Neural cell (in vitro differentiated cells): ENCODE data around the gene ATF2. TPM values are rescaled to one million over a fixed set of nuclear protein-coding genes. Genes with fewer than 3 reads are reported as not detected.

Source experiments
- H2AFZ ChIP-seq: fragments of 200-600, 300-800 bp; sonication (generic), shearing (Covaris generic); 2 replicates; pipeline ENCODE4 v1.6.0; 2014; ENCODE audit warnings: low read depth, mild to moderate bottlenecking, antibody characterized with exemption, low read length, moderate library complexity
- H3F3A ChIP-seq: fragments of 200-600 bp; shearing (Covaris generic); 2 replicates; pipeline ENCODE4 v1.6.1; 2016; ENCODE audit warnings: mild to moderate bottlenecking, moderate library complexity, mixed read lengths, antibody characterized with exemption, low read length; ENCODE audit not compliant: insufficient read depth, poor library complexity, severe bottlenecking
- H3K27ac ChIP-seq: fragments of 200-600, 300-800 bp; sonication (generic), shearing (Covaris generic); 2 replicates; pipeline ENCODE4 v1.5.1; 2014; ENCODE audit warnings: mild to moderate bottlenecking, low read length, moderate library complexity
- H3K27me3 ChIP-seq: fragments of 300-800, 200-600 bp; sonication (generic), shearing (Covaris generic); 2 replicates; pipeline ENCODE4 v1.6.0; 2014; ENCODE audit warnings: mild to moderate bottlenecking, low read depth, low read length, moderate library complexity; ENCODE audit not compliant: insufficient read depth
- H3K36me3 ChIP-seq: fragments of 300-800, 200-600 bp; sonication (generic), shearing (Covaris generic); 2 replicates; pipeline ENCODE4 v1.5.1; 2014; ENCODE audit warnings: mild to moderate bottlenecking, antibody characterized with exemption, low read length, moderate library complexity; ENCODE audit not compliant: insufficient read depth
- H3K4me2 ChIP-seq: fragments of 300-800, 200-600 bp; sonication (generic), shearing (Covaris generic); 2 replicates; pipeline ENCODE4 v1.6.0; 2014; ENCODE audit warnings: mild to moderate bottlenecking, low read length
- H3K4me3 ChIP-seq: fragments of 300-800, 200-600 bp; sonication (generic), shearing (Covaris generic); 2 replicates; pipeline ENCODE4 v1.5.1; 2014; ENCODE audit warnings: mild to moderate bottlenecking, low read length, moderate library complexity
- H3K79me2 ChIP-seq: fragments of 200-600 bp; shearing (Covaris generic); replicated peaks from 2 replicates; pipeline ENCODE4 v1.6.0; 2014; ENCODE audit warnings: mild to moderate bottlenecking, low read length, moderate library complexity; ENCODE audit not compliant: insufficient read depth
- H3K9ac ChIP-seq: fragments of 300-800, 200-600 bp; sonication (generic), shearing (Covaris generic); 2 replicates; pipeline ENCODE4 v1.6.1; 2016; ENCODE audit warnings: mild to moderate bottlenecking, low read length, mixed read lengths
- H3K9me2 ChIP-seq: fragments of 200-600 bp; shearing (Covaris generic); 2 replicates; pipeline ENCODE4 v1.6.1; 2016; ENCODE audit warnings: mild to moderate bottlenecking, low read length, mixed read lengths; ENCODE audit not compliant: insufficient read depth
- H3K9me3 ChIP-seq: fragments of 200-600, 300-800 bp; sonication (generic), shearing (Covaris generic); 2 replicates; pipeline ENCODE4 v1.6.1; 2016; ENCODE audit warnings: mild to moderate bottlenecking, mixed run types, low read length, moderate library complexity, mixed read lengths
- H4K20me1 ChIP-seq: fragments of 200-600 bp; shearing (Covaris generic); 2 replicates; pipeline ENCODE4 v1.6.1; 2016; ENCODE audit warnings: mild to moderate bottlenecking, mixed run types; ENCODE audit not compliant: insufficient read depth
- CTCF ChIP-seq: fragments of 450-650 bp; IDR thresholded peaks from 2 replicates; pipeline ENCODE4 v1.5.1; 2014; ENCODE audit warnings: antibody characterized with exemption, mild to moderate bottlenecking, moderate library complexity; ENCODE audit not compliant: poor library complexity, severe bottlenecking
- EP300 ChIP-seq: fragments of 450-650 bp; conservative IDR thresholded peaks from 2 replicates; pipeline ENCODE4 v1.6.1; 2014; ENCODE audit warnings: antibody characterized with exemption, mild to moderate bottlenecking, moderate library complexity; ENCODE audit not compliant: poor library complexity, severe bottlenecking
- EZH2 ChIP-seq: fragments of 200-600, 300-800 bp; shearing (Covaris generic), sonication (generic); IDR thresholded peaks from 2 replicates; pipeline ENCODE4 v1.6.1; 2014; ENCODE audit warnings: antibody characterized with exemption, low read length, borderline replicate concordance, mild to moderate bottlenecking; ENCODE audit not compliant: insufficient read depth, poor library complexity, severe bottlenecking
- MXI1 ChIP-seq: fragments of 450-650 bp; conservative IDR thresholded peaks from 2 replicates; pipeline ENCODE4 v1.6.1; 2014; ENCODE audit warnings: antibody characterized with exemption, mild to moderate bottlenecking; ENCODE audit not compliant: poor library complexity, severe bottlenecking
- POLR2AphosphoS5 ChIP-seq: IDR thresholded peaks from 2 replicates; pipeline ENCODE4 v1.6.1; 2012
- RAD21 ChIP-seq: fragments of 450-650 bp; conservative IDR thresholded peaks from 2 replicates; pipeline ENCODE4 v1.6.1; 2014; ENCODE audit warnings: antibody characterized with exemption, mild to moderate bottlenecking, moderate library complexity
- SMC3 ChIP-seq: fragments of 450-650 bp; conservative IDR thresholded peaks from 2 replicates; pipeline ENCODE4 v1.6.1; 2014; ENCODE audit warnings: antibody characterized with exemption, mild to moderate bottlenecking, moderate library complexity; ENCODE audit not compliant: poor library complexity
- TAF1 ChIP-seq: IDR thresholded peaks from 2 replicates; pipeline ENCODE4 v1.6.1; 2012; ENCODE audit warnings: low read depth
- polyA plus RNA-seq: library from polyadenylated mRNA; depleted of rRNA; stranded (reverse); fragments of >200 nt; gene quantifications from 2 replicates; pipeline ENCODE4 v1.2.3, GENCODE V29; 2014
- TF ChIP-seq, protein P1 (sequence below): IDR thresholded peaks from 2 replicates; pipeline ENCODE4 v1.6.1; 2012; ENCODE audit warnings: borderline replicate concordance

ATF2 gene
- polyA plus RNA-seq, 1 donor from 2014 or later: 93.4 TPM

DNA sequence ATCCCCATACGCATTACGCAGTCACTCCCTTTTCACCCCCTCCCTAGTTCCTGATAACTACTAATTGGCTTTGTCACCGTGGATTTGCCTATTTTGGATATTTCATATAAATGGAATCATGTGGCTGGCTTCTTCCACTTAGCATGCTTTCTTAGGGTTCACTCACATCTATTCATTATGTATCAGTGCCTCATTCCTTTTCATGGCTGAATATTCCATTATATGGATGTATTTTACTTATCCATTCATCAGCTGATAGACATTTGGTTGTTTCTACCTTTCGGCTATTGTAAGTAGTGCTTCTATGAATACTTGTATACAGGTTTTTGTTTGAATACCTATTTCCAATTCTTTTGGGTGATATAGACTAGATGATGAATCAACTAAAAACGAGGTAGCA is 8.6 kb upstream of the ATF2 start:
- H3F3A ChIP-seq: no peaks in the 10 kb centered on the region
- no peak overlapping the region for H3K9ac ChIP-seq
- H4K20me1 ChIP-seq: no peaks in the 10 kb centered on the region
- no peak overlapping the region for H3K4me2 ChIP-seq
- peaks cover 24% of the 10 kb centered on the region for H3K79me2 ChIP-seq
- no peak overlapping the region for H3K27ac ChIP-seq
- no peaks in the 10 kb centered on the region for H3K9me2 ChIP-seq
- peaks cover 6% of the 10 kb centered on the region for H3K36me3 ChIP-seq
- TF ChIP-seq EP300 (no peak), EZH2 (no peak), TAF1 (no peak), SMC3 (no peak), RAD21 (no peak), CTCF (no peak), POLR2AphosphoS5 (no peak), MXI1 (no peak)
- TF ChIP-seq, protein P1, sequence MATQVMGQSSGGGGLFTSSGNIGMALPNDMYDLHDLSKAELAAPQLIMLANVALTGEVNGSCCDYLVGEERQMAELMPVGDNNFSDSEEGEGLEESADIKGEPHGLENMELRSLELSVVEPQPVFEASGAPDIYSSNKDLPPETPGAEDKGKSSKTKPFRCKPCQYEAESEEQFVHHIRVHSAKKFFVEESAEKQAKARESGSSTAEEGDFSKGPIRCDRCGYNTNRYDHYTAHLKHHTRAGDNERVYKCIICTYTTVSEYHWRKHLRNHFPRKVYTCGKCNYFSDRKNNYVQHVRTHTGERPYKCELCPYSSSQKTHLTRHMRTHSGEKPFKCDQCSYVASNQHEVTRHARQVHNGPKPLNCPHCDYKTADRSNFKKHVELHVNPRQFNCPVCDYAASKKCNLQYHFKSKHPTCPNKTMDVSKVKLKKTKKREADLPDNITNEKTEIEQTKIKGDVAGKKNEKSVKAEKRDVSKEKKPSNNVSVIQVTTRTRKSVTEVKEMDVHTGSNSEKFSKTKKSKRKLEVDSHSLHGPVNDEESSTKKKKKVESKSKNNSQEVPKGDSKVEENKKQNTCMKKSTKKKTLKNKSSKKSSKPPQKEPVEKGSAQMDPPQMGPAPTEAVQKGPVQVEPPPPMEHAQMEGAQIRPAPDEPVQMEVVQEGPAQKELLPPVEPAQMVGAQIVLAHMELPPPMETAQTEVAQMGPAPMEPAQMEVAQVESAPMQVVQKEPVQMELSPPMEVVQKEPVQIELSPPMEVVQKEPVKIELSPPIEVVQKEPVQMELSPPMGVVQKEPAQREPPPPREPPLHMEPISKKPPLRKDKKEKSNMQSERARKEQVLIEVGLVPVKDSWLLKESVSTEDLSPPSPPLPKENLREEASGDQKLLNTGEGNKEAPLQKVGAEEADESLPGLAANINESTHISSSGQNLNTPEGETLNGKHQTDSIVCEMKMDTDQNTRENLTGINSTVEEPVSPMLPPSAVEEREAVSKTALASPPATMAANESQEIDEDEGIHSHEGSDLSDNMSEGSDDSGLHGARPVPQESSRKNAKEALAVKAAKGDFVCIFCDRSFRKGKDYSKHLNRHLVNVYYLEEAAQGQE: no peak
- H2AFZ ChIP-seq: no peak overlapping the region
- H3K9me3 ChIP-seq: no peaks in the 10 kb centered on the region
- H3K4me3 ChIP-seq: no peak overlapping the region
- H3K27me3 ChIP-seq: no peaks in the 10 kb centered on the region

DNA sequence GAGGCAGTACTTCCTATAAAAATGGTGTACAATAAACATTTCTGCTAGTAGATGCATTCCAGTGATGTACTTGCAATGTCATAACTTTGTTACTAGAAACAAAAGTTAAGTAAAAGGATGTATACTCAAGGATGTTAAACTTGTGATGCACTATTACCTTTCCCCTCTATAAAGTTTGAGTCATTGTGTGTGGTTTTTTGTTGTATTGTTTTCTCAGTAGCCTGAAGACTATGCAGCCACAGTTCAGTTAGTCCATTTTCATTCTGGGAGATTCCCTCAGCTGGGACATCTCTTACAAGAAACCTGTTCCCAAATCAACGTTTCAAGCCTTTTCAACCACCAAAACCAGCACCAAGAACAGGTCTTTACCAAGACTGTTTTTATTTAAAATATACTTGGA is 7.9 kb upstream of the ATF2 start:
- no peak overlapping the region for H3K4me2 ChIP-seq
- H2AFZ ChIP-seq: no peak overlapping the region
- H3K9me2 ChIP-seq: no peaks in the 10 kb centered on the region
- peaks cover 21% of the 10 kb centered on the region for H3K79me2 ChIP-seq
- no peaks in the 10 kb centered on the region for H3F3A ChIP-seq
- peaks cover 6% of the 10 kb centered on the region for H3K36me3 ChIP-seq
- H3K27me3 ChIP-seq: no peaks in the 10 kb centered on the region
- TF ChIP-seq MXI1: no peak
- TF ChIP-seq POLR2AphosphoS5: no peak
- no peak for TF ChIP-seq EP300
- no peak for TF ChIP-seq SMC3
- TF ChIP-seq TAF1: no peak
- TF ChIP-seq, protein P1: no peak
- TF ChIP-seq EZH2: no peak
- no peak for TF ChIP-seq CTCF
- TF ChIP-seq RAD21: no peak
- H3K9me3 ChIP-seq: no peaks in the 10 kb centered on the region
- no peaks in the 10 kb centered on the region for H4K20me1 ChIP-seq
- H3K27ac ChIP-seq: no peak overlapping the region
- no peak overlapping the region for H3K9ac ChIP-seq
- H3K4me3 ChIP-seq: no peak overlapping the region
